Ishikawa (cell line): ENCODE data around the gene CDC42EP5.

Experiments
- CEBPB ChIP-seq: IDR thresholded peaks from 2 replicates; pipeline ENCODE4 v1.6.1; 2012
- CREB1 ChIP-seq: IDR thresholded peaks from 2 replicates; pipeline ENCODE4 v1.6.1; 2012; ENCODE audit warnings: low read depth
- EP300 ChIP-seq: IDR thresholded peaks from 2 replicates; pipeline ENCODE4 v1.6.1; 2012; ENCODE audit warnings: borderline replicate concordance
- FOXM1 ChIP-seq: IDR thresholded peaks from 2 replicates; pipeline ENCODE4 v1.6.1; 2012; ENCODE audit warnings: low read depth, borderline replicate concordance
- MAX ChIP-seq: IDR thresholded peaks from 2 replicates; pipeline ENCODE4 v1.6.1; 2012
- NFIC ChIP-seq: IDR thresholded peaks from 2 replicates; pipeline ENCODE4 v1.6.1; 2012
- RAD21 ChIP-seq: IDR thresholded peaks from 2 replicates; pipeline ENCODE4 v1.6.1; 2012; ENCODE audit warnings: low read depth
- REST ChIP-seq: IDR thresholded peaks from 2 replicates; pipeline ENCODE4 v1.6.1; 2012; ENCODE audit warnings: low read depth, mild to moderate bottlenecking
- TEAD4 ChIP-seq: IDR thresholded peaks from 2 replicates; pipeline ENCODE4 v1.6.1; 2012
- YY1 ChIP-seq: IDR thresholded peaks from 2 replicates; pipeline ENCODE4 v1.6.1; 2012; ENCODE audit warnings: low read depth

- TF ChIP-seq FOXM1, result no peak
- TF ChIP-seq REST, result no peak
- TF ChIP-seq NFIC, result no peak
- TF ChIP-seq CEBPB, result no peak
- no peak for TF ChIP-seq EP300
- TF ChIP-seq TEAD4, result no peak
- TF ChIP-seq MAX, result no peak
- no peak for TF ChIP-seq CREB1
- no peak for TF ChIP-seq YY1
- TF ChIP-seq RAD21, result no peak
These were observed 48.1 kb upstream of the CDC42EP5 start for GRCh38 chr19:54521022-54521859.
